Thymus (tissue), 11 donors: Measurements from ENCODE around the gene CD209. TPM values are rescaled to one million over a fixed set of nuclear protein-coding genes. Genes with fewer than 3 reads are reported as not detected.

Source experiments
- DNase-seq, 9 donors: peaks; one replicate each; pipeline ENCODE4 v3.0.0-alpha.2; 2013; ENCODE audit warnings: low spot score in 9 of 9, low read depth in 6 of 9, missing footprints in 1 of 9
- H3K27ac ChIP-seq, 2 donors: one replicate each; pipeline ENCODE4 v1.5.1; 2013; ENCODE audit warnings: control low read depth in 1 of 2, low read depth in 1 of 2, low read length in 1 of 2, mild to moderate bottlenecking in 1 of 2, moderate library complexity in 1 of 2
- H3K27me3 ChIP-seq, 2 donors: one replicate each; pipeline ENCODE4 v1.5.1; 2013; ENCODE audit warnings: low read length in 1 of 2; ENCODE audit not compliant: control insufficient read depth in 2 of 2, insufficient read depth in 1 of 2
- H3K36me3 ChIP-seq, 2 donors: one replicate each; pipeline ENCODE4 v1.5.1; 2013; ENCODE audit warnings: low read length in 1 of 2, mild to moderate bottlenecking in 1 of 2, moderate library complexity in 1 of 2; ENCODE audit not compliant: control insufficient read depth in 2 of 2, insufficient read depth in 2 of 2
- H3K4me1 ChIP-seq, 2 donors: one replicate each; pipeline ENCODE4 v1.5.1; 2013; ENCODE audit warnings: low read length in 2 of 2; ENCODE audit not compliant: control insufficient read depth in 2 of 2, insufficient read depth in 2 of 2
- H3K4me3 ChIP-seq, 2 donors: one replicate each; pipeline ENCODE4 v1.5.1; 2013; ENCODE audit warnings: low read length in 2 of 2, control low read depth in 1 of 2, mild to moderate bottlenecking in 1 of 2
- H3K9me3 ChIP-seq, 2 donors: one replicate each; pipeline ENCODE4 v1.5.1; 2013; ENCODE audit warnings: low read length in 1 of 2, mild to moderate bottlenecking in 1 of 2; ENCODE audit not compliant: control insufficient read depth in 2 of 2, insufficient read depth in 1 of 2
- WGBS: extraction: QIAGEN DNeasy Blood & Tissue Kit; methylation state at CpG from one replicate; pipeline ENCODE4 v1.1.7; 2013; 5-methylcytosine and 5-hydroxymethylcytosine counted together
- polyA plus RNA-seq: library from polyadenylated mRNA; stranded (reverse); fragments of 200-250 nt; gene quantifications from one replicate; pipeline ENCODE4 v1.2.3, GENCODE V29; 2013
- total RNA-seq: library from RNA; stranded (reverse); fragments of 120-200 nt; gene quantifications from one replicate; pipeline ENCODE4 v1.2.4, GENCODE V29; 2013
- donor health status: healthy.

Gene CD209
- total and polyA plus RNA-seq, 2 donors, result 3.4 to 8.5 TPM

- WGBS, result 23% methylated on average over 16 of the region's 16 CpGs
- no peaks in the 10 kb centered on the region for H3K9me3 ChIP-seq
- no peaks in the 10 kb centered on the region for H3K36me3 ChIP-seq
- peaks cover 29 to 62% of the 10 kb centered on the region in 2 donors for H3K27me3 ChIP-seq
- no peak overlapping the region for H3K27ac ChIP-seq
- H3K4me3 ChIP-seq, result no peak overlapping the region
- no peak for DNase-seq
- no peaks in the 10 kb centered on the region for H3K4me1 ChIP-seq
These were observed 18.1 kb downstream of the CD209 start for GRCh38 chr19:7729211-7729610.

- H3K27me3 ChIP-seq, result peaks cover 21 to 37% of the 10 kb centered on the region in 2 donors
These were observed 21.5 kb downstream of the CD209 start for GRCh38 chr19:7725791-7726190.

GRCh38 chr19:7722231-7722651 lies 25.1 kb downstream of the CD209 start:
- Histone ChIP-seq H3K36me3 (no peaks in the 10 kb centered on the region), H3K27me3 (peaks cover 0 to 6% of the 10 kb centered on the region in 2 donors), H3K9me3 (no peaks in the 10 kb centered on the region), H3K4me3 (no peak overlapping the region), H3K4me1 (no peaks in the 10 kb centered on the region), H3K27ac (no peak overlapping the region)
- 82% methylated on average over 5 of the region's 5 CpGs for WGBS
- no peak for DNase-seq

More at GRCh38 chr19:7725791-7726190, 21.5 kb downstream of the CD209 start:
- Histone ChIP-seq H3K27ac (no peak overlapping the region), H3K36me3 (no peaks in the 10 kb centered on the region), H3K4me3 (no peak overlapping the region), H3K4me1 (no peaks in the 10 kb centered on the region), H3K9me3 (no peaks in the 10 kb centered on the region)
- no peak for DNase-seq
- WGBS, result 84% methylated on average over 2 of the region's 2 CpGs

GRCh38 chr19:7720351-7720750 lies 27.0 kb downstream of the CD209 start:
- no peak overlapping the region for H3K4me3 ChIP-seq
- no peaks in the 10 kb centered on the region for H3K36me3 ChIP-seq
- DNase-seq, result no peak
- no peak overlapping the region for H3K27ac ChIP-seq
- H3K9me3 ChIP-seq, result no peaks in the 10 kb centered on the region
- 97% methylated on average over 6 of the region's 6 CpGs for WGBS
- peaks cover 0 to 3% of the 10 kb centered on the region in 2 donors for H3K27me3 ChIP-seq
- H3K4me1 ChIP-seq, result no peaks in the 10 kb centered on the region

DNA sequence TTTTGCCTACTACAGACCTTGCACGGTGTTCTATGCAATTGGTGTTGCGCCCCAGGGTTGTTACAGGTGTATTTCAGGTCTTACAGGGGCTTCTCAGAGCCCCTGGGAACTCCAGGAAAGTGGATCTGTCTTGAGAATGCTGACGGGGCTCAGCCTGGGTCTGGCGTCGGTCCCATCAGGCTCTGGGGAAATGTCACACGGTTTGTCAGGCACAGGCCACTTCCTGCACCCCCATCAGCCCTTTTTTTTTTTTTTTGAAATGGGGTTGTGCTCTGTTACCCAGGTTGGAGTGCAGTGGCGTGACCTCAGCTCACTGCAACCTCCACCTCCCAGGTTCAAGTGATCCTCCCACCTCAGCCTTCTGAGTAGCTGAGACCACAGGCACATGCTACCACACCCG lies 28.7 kb downstream of the CD209 start:
- Histone ChIP-seq H3K9me3 (no peaks in the 10 kb centered on the region), H3K36me3 (no peaks in the 10 kb centered on the region), H3K4me3 (no peak overlapping the region), H3K4me1 (no peaks in the 10 kb centered on the region), H3K27ac (no peak overlapping the region), H3K27me3 (peaks cover 0 to 3% of the 10 kb centered on the region in 2 donors)
- WGBS, result 36% methylated on average over 8 of the region's 8 CpGs
- DNase-seq, result no peak

DNA sequence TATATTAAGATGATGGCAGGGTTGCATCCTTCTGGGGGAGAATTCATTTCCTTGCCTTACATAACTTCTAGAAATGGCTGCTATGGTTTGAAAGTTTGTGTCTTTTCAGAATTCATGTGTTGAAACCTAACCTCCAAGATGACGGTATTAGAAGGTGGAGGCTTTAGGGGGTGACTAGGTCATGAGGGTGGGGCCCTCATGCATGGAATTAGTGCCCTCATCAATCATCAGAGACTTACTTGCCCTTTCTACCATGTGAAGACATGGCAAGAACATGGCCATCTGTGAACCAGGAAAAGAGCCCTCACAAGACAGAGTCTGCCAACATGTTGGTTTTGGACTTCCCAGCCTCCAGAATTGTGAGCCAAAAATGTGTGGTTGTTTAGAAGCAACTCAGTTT lies 30.6 kb downstream of the CD209 start:
- no peak for DNase-seq

DNA sequence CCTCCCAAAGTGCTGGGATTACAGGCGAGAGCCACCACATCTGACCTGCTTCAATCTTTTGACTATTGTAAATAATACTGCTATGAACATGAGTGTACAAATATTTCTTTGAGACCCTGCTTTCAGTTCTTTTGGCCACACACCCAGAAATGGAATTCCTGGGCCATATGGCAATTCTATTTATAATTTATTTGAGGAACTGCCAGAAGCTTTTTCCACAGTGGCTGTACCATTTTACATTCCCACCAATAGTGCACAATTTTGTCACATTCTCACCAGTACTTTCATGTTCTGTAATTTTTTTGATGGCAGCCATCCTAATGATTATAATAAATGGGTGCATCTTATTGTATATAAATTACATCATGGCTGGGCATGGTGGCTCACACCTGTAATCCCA lies 31.7 kb downstream of the CD209 start:
- Histone ChIP-seq H3K27me3 (peaks cover 0 to 3% of the 10 kb centered on the region in 2 donors), H3K4me3 (no peak overlapping the region), H3K4me1 (no peaks in the 10 kb centered on the region), H3K36me3 (no peaks in the 10 kb centered on the region), H3K9me3 (no peaks in the 10 kb centered on the region), H3K27ac (no peak overlapping the region)
- 100% methylated on average over 1 of the region's 1 CpG for WGBS
- DNase-seq, result no peak

More for the DNA sequence above, 30.6 kb downstream of the CD209 start:
- Histone ChIP-seq H3K9me3 (no peaks in the 10 kb centered on the region), H3K4me3 (no peak overlapping the region), H3K27me3 (peaks cover 0 to 3% of the 10 kb centered on the region in 2 donors), H3K4me1 (no peaks in the 10 kb centered on the region), H3K36me3 (no peaks in the 10 kb centered on the region), H3K27ac (no peak overlapping the region)
- WGBS, result 95% methylated on average over 1 of the region's 1 CpG

DNA sequence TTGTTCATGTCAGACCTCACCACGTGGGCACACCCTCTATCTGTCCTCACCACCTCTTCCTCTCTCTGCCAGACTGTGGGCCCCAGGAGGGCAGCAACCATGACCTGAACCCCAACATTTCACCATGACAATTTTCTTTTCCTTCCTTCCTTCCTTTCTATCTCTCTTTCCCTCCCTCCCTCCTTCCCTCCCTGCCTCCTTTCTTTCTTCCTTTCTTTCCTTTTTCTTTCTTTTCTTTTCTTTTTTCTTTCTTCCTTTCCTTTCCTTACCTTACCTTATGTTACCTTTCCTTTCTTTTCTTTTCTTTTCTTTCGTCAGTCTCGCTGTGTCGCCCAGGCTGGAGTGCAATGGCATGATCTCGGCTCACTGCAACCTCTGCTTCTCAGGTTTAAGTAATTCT lies 36.7 kb downstream of the CD209 start:
- DNase-seq, result no peak
- no peaks in the 10 kb centered on the region for H3K9me3 ChIP-seq
- WGBS, result 81% methylated on average over 5 of the region's 5 CpGs
- H3K36me3 ChIP-seq, result no peaks in the 10 kb centered on the region
- H3K4me1 ChIP-seq, result no peaks in the 10 kb centered on the region
- no peak overlapping the region for H3K27ac ChIP-seq
- no peaks in the 10 kb centered on the region for H3K27me3 ChIP-seq
- no peak overlapping the region for H3K4me3 ChIP-seq

DNA sequence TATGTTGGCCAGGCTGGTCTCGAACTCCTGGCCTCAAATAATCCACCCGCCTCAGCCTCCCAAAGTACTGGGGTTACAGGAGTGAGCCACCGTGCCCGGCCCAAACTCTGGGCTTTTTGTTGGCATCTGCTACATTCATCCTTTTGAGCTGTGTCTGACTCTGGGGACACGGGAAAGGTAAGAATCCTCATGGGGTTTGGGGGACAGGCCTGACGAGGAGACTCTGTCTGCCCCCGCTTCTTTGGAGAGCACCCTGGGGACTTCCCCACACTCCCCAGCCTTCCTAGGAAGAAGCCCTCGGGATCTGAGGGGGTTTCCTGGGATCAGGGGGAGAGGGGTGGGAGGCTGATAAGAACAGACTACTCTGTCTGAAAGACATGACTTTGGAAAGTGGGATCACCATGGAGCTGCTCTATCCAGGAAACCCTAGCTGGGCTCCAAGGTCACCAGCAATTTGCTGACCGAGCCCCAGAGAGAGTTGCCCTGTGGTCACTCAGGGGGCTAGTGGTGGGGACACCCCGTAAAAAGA lies 37.3 kb downstream of the CD209 start:
- Histone ChIP-seq H3K9me3 (no peaks in the 10 kb centered on the region), H3K4me3 (no peak overlapping the region), H3K27ac (no peak overlapping the region), H3K27me3 (no peaks in the 10 kb centered on the region), H3K36me3 (no peaks in the 10 kb centered on the region), H3K4me1 (no peaks in the 10 kb centered on the region)
- DNase-seq, result no peak
- 91% methylated on average over 10 of the region's 10 CpGs for WGBS
